Right lung (tissue), 5 donors: ENCODE data around the gene STMN3. TPM values are rescaled to one million over a fixed set of nuclear protein-coding genes. Genes with fewer than 3 reads are reported as not detected.
"Not testable (repeated sequence)": the region's sequence is repeated elsewhere in the genome, so short reads cannot be mapped to it uniquely, and the experiment has no call there.

ENCODE experiments used
- DNase-seq, 2 donors: peaks; one replicate each; pipeline ENCODE4 v3.0.0-alpha.2; 2013
- polyA plus RNA-seq, 5 donors: library from polyadenylated mRNA; unstranded; fragments of 120-200 nt; gene quantifications; one replicate each; pipeline versions ENCODE4 v1.2.1 to v1.2.3, GENCODE V29; 2013; ENCODE audit warnings: inconsistent platforms in 1 of 5, low replicate concordance in 1 of 5; ENCODE audit not compliant: insufficient read length in 5 of 5, insufficient read depth in 1 of 5

The STMN3 gene
- polyA plus RNA-seq, 5 donors: 25.4 to 56.9 (median 37.5) TPM

DNA sequence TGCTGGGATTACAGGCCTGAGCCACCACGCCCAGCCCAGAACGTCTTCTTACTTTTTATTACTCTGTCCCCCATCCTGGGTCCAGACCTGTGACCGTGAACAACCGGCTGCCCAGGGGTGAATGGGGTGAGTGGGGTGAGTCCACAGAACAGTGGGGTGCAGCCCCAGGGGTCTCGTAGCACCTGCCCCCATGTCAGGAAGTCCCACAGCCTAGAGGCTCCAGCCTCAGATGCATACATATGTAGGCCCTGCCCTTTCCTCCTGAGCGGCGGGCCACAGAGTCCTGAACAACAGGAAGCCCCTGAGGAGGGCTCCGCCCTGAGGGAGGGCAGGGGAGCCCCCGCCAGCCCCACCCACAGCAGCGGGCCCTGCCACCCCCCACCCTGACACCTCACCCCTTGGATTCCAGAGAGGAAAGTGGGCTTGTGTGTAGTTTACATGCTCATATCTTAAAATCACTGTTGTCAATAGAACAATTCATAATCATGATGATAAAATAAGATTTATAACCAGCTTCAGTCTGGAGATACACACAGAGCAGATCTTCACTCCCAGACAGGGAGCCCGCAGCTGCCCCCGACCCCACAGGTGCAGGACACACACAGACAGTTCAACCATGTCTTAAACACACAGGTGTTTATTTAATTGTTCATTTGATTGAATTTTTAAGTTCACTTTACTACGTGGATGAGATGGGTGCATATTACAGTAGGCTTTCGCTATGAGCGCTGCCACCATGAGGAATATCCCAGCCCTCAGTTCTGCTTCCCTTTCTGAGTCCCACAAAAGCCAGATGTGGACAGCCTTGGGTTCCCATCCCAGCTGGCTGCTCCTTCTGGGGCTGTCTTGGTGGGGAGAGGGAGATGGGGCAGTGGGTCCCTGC lies 13.9 kb downstream of the STMN3 start:
- DNase-seq: no peak

DNA sequence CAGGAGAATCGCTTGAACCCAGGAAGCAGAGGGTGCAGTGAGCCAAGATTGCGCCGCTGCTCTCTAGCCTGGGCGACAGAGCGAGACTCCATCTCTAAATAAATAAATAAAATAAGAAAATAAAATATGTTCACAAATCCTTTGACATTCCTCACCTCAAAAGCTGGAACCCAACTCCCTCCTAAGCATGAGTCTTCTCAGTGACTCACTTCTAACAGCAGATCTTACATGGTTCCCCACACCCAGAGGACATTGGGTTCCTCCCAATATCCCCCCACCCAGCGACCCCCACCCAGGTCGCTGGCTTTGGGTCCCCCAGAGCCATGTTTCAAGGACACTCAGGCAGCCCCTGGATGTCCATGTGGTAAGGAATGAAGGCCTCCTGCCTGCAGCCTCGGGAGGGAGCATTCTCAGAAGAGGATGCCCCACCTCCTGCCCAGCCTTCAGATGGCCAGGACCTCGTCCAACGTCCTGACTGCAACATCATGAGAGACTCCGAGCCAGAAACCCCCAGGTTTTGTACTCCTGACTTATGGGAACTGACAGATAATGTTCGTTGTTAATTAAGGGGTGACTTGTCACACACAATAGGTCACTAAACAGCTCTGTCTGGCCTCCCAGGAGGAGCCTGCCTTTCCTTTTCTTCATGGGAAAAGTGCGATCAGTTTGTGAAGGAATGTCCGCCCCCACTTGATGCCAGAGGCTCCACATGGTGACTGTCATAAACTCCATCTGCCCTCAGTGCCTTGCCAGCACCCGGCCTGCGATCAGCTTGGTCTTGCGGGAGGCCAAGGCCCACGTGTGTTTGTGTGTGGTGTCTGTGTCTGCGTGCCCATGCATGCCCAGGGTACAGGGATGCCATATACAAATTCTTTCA lies 16.2 kb downstream of the STMN3 start:
- no peak for DNase-seq

DNA sequence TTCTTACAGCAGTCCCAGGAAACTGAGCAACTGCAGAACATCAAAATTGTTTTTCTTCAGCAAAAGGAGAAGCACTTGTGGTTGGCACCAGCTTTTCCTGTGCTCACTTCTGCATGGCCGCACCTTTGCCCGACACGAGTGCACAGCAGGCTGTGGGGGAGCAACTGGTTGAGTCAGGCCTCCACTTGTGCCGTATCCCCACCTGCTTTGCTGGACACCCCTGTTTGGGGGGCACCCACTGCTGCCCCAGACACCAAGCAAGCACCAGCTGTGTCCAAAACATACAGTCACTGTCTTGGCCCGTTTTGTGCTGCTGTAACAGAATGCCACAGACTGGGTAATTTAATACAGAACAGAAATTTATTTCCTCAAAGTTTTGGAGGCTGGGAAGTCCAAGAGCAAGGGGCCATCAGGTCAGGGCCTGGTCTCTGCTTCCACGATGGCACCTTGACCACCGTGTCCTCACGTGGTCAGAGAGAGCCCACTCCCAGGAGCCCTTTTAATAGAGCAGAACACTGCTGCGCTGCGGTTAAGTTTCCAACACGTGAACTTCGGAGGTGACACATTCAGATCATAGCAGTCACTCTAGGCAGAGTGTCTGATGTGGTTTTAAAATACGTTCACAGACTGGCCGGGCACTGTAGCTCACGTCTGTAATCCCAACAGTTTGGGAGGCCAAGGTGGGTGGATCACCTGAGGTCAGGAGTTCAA lies 17.6 kb downstream of the STMN3 start:
- no peak for DNase-seq

DNA sequence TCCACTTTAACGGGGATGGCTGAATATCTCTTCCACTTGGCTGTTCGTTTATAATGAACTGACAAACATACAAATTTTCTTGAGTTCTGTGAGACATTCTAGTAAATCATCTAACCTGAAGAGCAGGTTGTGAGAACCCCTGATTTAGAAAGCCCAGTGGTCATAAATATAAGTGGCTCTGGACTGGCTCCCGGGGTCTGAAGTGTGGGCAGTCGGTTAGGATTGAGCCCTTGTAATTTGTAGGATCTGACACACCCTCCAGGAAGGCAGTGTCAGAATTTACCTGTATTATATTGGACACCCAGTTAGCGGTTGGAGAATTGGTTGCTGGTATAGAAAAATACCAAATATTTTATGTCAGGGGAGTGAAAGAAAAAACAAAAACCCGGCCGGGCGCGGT lies 19.5 kb downstream of the STMN3 start:
- DNase-seq: no peak

DNA sequence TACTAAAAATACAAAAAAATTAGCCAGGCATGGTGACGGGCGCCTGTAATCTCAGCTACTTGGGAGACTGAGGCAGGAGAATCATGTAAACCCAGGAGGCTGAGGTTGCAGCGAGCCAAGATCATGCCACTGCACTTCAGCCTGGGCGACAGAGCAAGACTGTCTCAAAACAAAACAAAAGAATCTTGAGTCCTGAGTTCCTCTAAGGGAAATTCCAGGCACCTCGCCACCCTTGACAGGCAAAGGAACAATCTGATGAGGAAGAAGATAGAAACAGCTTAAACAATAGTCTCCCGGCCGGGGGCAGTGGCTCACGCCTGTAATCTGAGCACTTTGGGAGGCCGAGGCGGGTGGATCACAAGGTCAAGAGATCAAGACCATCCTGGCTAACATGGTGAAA lies 21.8 kb downstream of the STMN3 start:
- DNase-seq: not testable (repeated sequence)

DNA sequence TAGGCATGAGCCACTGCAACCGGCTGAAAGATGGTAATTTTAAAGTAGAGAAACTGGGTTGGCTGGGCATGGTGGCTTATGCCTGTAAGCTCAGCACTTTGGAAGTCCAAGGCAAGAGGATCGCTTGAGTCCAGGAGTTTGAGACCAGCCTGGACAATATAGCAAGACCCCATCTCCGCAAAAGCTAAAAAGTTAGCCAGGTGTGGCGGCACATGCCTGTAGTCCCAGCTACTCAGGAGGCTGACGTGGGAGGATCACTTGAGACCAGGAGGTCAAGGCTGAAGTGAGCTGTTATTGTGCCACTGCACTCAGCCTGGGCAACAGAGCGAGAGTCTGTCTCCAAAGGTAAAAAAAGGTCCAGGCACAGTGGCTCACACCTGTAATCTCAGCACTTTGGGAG lies 22.3 kb downstream of the STMN3 start:
- not testable (repeated sequence) for DNase-seq

DNA sequence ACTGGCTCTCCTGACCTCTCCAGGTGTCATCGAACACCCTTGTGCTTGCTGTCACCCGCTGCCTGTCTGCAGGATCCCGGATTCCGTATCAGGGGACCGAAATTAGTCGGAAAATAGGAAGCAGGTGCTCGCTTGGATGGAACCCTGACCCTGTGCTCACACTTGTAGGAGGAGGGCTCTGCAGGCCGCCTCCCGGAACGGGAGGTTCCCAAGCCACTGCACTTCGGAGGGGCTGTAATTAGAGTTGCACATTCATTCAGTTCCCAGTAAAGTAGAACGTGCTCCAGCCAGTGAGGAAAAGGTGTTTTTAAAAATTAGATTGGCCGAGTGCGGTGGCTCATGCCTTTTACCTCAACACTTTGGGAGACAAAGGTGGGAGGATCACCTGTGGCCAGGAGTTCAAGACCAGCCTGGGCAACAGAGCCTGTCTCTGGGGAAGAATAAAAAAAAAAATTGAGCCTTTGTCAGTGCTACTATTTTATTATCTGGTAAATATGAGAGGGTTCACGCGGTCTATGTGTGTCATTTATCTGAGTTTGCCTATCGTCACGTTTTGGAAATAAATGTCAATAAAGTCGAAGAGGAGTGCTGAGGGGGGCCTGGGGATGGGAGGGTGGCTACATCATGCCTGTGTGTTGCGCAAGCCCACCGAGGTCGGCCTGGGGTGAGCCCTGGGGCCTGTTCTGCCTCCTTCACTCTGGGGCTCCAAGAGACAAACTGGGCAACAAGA lies 24.8 kb downstream of the STMN3 start:
- peak; percentile 40 to 45 for DNase-seq

DNA sequence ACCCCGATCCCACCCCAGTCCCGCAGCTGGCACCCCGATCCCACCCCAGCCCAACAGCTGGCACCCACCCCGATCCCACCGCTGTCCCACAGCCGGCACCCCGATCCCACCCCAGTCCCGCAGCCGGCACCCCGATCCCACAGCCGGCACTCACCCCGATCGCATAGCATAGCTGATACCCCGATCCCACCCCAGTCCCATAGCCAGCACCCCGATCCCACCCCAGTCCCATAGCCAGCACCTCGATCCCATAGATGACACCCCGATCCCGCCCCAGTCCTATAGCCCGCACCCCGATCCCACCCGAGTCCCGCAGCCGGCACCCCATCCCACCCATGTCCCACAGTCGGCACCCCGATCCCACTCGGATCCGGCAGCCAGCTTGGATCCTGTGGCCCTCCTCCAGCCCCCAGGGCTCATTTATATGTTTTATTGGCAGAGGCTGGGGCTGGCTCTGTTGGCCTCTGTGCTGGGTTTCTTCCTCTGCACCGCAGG lies 25.4 kb downstream of the STMN3 start:
- DNase-seq: no peak

DNA sequence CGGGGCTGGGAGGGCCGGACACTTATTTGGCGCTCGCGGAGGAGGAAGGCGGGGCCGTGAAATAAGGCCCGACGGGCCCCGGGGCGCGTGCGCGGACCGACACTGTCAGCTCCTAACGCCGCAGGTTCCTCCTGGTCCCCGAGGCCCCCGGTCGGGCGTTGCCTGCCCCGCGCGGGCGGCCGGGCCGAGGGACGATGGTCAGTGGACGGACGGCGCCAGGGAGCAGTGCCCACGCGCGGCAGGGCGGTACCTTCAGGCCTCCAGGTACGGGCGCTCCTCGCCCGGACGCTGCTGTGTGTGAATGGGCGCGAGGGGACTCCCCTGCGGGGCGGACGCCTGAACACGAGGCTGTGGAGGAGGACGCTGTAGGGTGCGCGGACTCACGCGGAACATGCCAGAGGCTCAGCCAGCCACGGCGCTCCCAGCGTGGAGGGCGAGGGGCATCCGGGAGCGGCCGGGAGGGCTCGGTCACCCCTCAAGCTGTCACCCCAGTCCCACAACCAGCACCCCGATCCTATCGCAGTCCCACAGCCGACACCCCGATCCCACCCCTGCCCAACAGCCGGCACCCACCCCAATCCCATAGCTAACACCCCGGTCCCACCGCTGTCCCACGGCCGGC lies 26.0 kb downstream of the STMN3 start:
- DNase-seq: peak; percentile 93 to 94

DNA sequence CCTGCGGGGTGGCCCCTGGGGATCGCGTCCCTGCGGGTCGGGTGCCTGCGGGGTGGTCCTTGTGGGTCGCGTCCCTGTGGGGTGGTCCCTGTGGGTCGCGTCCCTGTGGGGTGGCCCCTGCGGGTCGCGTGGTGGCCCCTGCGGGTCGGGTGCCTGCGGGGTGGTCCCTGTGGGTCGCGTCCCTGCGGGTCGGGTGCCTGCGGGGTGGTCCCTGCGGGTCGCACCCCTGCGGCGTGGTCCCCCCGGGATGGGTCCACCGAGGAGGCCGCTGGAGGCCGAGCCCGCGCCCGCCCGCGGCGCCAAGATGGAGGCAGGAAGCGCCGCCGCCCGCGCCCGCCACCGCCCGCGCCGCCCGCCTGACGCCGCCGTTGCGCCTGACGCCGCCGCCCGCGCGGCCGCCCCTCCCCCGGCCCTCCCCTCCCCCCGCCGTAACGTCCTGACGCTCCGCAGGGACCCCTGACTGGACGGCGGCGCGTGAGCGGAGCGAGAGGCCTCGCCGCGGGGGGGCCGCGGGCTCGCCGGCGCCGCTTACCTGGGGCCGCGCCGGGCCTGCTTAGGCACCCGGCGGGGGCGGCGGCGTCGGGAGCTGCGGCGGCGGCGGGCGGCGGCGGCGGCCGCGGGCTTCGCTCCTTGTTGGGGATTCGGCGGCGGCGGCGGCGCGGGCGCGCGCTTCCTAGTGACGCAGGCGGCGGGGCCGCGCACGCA lies 26.6 kb downstream of the STMN3 start, which contains the start of gene GMEB2:
GMEB2 (minus strand) TSS at position 678 of the 705 bp plus-strand sequence. CDS start 7,704 bp downstream, outside the sequence.
- DNase-seq: peak; percentile 69 to 76

DNA sequence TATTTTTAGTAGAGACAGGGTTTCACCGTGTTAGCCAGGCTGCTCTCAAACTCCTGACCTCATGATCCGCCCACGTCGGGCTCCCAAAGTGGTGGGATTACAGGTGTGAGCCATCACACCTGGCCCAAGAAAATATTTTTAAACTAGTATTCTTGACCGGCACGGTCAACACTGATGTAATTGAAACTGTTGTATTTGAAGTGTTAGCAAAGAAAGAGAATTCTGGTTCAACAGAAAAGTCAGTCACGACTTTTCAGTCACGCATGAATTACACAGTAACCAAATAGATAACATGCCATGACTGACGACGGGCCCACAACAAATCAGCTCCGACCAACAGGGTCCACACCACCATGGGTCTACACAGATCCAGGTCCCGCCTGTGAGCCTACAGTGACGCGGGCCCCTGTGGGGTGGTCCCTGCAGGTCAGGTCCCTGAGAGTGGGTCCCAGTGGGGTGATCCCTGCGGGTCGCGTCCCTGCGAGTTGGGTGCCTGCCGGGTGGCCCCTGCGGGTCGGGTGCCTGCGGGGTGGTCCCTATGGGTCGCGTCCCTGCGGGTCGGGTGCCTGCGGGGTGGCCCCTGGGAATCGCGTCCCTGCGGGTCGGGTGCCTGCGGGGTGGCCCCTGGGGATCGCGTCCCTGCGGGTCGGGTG lies 27.3 kb downstream of the STMN3 start:
- DNase-seq: peak; percentile 33 to 39

DNA sequence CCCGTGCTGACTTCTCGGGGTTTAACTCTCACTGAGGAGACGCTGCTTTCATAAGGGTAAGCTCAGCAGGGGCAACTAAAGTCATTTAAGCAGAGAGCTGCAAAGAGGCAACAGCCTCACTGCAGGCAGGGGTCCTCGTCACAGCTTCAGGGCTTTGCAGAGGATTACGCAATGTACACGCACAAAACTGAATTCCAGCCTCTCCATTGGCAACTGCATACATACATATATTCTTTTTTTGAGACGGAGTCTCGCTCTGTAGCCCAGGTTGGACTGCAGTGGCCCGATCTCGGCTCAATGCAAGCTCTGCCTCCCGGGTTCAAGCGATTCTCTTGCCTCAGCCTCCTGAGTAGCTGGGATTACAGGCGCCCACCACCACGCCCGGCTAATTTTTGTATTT lies 28.7 kb downstream of the STMN3 start:
- DNase-seq: no peak

DNA sequence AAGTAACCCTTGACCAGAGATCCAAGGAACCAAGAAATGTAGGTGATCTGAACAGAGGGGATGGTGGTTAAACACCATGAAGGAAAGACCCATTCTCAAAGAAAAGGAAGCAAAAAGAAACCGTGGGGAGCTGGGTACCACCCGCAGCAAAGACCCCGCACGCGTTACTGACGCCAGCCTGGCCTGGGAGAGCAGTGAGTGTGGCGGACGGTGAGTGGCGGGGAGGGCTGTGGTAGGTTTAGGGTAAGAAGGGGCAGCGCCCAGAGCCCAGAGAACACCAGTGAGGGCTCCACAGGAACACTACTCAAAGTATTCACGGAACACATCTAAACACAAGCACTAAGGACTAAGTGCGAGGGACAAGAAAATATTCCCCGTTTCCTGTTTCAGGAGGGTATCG lies 30.5 kb downstream of the STMN3 start:
- no peak for DNase-seq

DNA sequence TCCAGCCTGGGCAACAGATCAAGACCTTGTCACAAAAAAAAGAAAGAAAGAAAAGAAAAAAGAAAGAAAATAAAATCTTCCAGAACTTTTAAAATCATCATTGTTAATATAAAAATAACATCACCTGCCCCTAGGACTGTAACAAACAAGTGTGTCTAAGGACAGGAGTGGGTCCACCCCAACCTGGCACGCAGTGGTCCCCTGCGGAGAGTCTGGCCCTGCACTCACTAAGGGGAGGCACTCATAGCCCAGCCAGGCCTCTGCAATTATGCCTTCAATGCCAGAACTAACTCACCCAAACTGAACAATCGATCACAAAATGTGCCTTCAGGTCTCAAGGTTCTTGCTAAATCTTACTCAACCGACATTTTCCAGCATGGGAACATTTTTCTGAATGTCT lies 31.1 kb downstream of the STMN3 start:
- no peak for DNase-seq

DNA sequence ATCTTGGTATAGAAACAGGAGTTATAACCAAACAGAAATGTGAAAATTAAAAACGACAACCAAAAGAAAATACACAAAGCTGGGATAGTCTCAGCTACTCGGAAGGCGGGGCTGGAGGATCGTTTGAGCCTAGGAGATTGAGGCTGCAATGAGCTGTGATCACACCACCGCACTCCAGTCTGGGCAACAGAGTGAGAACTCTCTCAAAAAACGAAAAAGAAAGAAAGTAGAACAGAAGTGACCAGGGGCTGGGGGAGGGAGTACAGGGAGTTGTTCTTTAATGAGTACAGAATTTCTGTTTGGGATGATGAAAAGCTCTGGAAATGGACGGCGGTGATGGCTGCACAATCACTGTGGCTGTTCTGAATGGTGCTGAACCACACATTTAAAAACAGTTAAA lies 32.2 kb downstream of the STMN3 start:
- DNase-seq: no peak

DNA sequence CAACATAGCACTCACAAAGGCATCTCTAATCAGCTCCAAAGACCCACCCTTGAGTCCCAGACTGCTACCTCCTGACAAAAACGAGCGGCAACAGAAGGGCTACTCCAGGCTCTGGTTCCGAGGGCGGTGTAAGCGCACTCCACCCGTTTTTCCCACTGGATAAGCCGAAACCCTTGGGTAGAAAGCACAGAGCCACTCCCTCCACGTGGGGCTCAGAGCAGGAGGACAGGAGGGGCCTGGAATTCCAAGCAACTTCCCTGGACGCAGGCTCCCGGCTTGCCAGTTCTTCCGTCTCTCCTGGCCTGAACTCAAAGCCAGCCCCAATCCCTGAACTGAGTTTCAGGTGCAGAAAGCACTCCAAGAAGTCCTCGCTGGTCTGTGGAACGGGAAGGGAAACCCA lies 33.7 kb downstream of the STMN3 start:
- DNase-seq: no peak

DNA sequence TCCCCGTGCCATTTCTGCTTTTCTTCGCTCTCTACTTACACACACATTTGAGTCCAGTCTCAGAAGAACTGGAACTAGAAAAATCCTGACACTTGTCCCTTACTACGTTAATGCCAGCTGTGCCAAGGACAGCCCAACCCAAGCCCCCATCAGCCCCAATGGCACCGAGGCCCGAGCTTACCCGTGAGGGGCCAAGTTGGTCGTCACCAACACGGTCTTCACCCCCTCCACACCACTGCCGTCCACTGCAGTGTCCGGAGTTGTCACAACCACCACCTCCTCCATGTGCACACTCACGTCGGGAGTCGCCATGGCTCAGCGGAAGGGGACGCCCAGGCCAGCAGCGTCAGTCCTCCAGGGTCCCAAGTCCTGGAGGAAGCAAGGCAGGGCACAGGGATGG lies 34.1 kb downstream of the STMN3 start:
- DNase-seq: no peak

DNA sequence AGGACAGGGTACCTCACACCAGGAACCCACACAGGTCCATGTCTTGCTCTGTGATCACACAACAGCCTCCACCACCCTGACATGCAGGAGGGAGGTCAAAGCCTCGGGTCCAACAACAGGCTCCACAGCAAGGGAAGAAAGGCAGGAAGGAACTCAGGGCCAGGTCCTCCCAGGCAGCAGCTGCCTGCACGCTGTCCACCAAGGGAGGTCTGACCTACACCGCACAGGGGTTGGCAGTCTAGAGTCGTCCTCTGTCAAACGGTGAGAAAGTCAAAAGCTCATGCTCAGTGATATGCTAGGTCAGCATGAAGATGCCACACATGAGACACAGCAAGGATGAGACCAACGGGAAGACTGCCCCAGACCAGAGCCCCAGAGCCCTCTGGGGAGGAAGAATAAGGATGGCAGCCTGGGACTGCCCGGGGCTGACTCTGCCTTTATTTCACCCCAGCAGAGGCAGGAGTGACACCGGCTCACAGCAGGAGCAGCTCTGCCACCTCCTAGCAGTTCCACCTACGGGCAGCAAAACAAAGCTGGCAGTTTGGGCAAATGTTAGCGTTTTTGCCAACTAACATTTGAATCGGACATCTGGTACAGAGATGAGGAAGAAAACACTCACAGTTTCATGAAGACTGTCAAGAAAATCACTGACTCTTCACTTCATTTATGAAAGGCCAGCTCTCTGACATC lies 34.8 kb downstream of the STMN3 start:
- no peak for DNase-seq

DNA sequence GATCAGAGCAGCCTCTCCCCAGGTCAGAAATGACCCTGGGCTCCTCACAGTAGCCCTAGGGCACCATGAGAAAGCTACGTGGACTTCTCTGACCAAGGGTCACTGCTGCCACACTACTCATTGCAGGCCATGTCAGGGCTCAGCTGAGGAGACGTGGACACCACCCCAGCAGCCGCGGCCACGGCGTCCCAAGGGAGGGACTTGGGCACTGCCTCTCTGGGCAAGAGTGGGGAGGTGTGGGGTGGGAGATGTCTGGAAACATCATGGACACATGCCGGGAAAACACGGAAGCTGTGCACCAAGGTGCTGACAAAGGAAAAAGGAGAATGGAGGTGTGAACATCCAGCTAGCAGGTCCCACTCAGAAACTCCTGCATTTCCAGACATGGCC lies 35.4 kb downstream of the STMN3 start:
- DNase-seq: no peak
